GM12891 (cell line): ENCODE measurements around the gene ABI3. TPM values are rescaled to one million over a fixed set of nuclear protein-coding genes. Genes with fewer than 3 reads are reported as not detected.
"Not testable (repeated sequence)": the region's sequence is repeated elsewhere in the genome, so short reads cannot be mapped to it uniquely, and the experiment has no call there.

Source experiments
- DNase-seq: peaks from one replicate; pipeline ENCODE4 v3.0.0; 2011; ENCODE audit warnings: low spot score; ENCODE audit not compliant: insufficient read length
- FAIRE-seq: peaks from 2 replicates; lab custom pipeline; 2011; peaks lifted over from hg19 to GRCh38; lab: Jason Lieb, UNC
- PAX5 ChIP-seq: IDR thresholded peaks from 2 replicates; pipeline ENCODE4 v1.6.1; 2011; ENCODE audit warnings: low read length, moderate library complexity, mild to moderate bottlenecking; ENCODE audit not compliant: insufficient read depth, severe bottlenecking
- POLR2A ChIP-seq: IDR thresholded peaks from 2 replicates; pipeline ENCODE4 v1.6.1; 2011; ENCODE audit warnings: low read depth, low read length, control low read depth
- POLR2AphosphoS5 ChIP-seq: IDR thresholded peaks from 2 replicates; pipeline ENCODE4 v1.6.1; 2011; ENCODE audit warnings: low read depth, low read length, control low read depth
- POU2F2 ChIP-seq: IDR thresholded peaks from 2 replicates; pipeline ENCODE4 v1.6.1; 2011; ENCODE audit warnings: low read depth, mild to moderate bottlenecking, control low read depth, low read length, moderate library complexity
- SPI1 ChIP-seq: IDR thresholded peaks from 2 replicates; pipeline ENCODE4 v1.6.1; 2011; ENCODE audit warnings: low read depth, low read length, control low read depth
- TAF1 ChIP-seq: IDR thresholded peaks from 2 replicates; pipeline ENCODE4 v1.6.1; 2011; ENCODE audit warnings: low read depth, low read length, control low read depth
- polyA plus RNA-seq: library from polyadenylated mRNA; unstranded; fragments of >200 nt; gene quantifications from one replicate; pipeline ENCODE4 v1.2.1, GENCODE V29; 2012; ENCODE audit warnings: low read depth, missing spikeins, inconsistent platforms; ENCODE audit not compliant: missing spikeins

The ABI3 gene
- 34.6 TPM for polyA plus RNA-seq

- DNase-seq (peak; percentile 83), FAIRE-seq (peak; percentile 98)
- TF ChIP-seq POLR2A (peak; percentile 95), POLR2AphosphoS5 (peak; percentile 90), POU2F2 (peak; percentile 85; the same call in 1 of the 2 replicates), SPI1 (peak; percentile 75), TAF1 (peak; percentile 98), PAX5 (peak; percentile 56)
These were observed at the start of gene ABI3, which contains the start of gene GNGT2 for GRCh38 chr17:49210158-49211029. ABI3 (plus strand) TSS chr17:49210707; CDS start chr17:49210725, 18 bp downstream. GNGT2 (minus strand) TSS chr17:49210574; CDS start chr17:49207422, 3,152 bp downstream.

GRCh38 chr17:49162866-49163265, 47.6 kb upstream of the ABI3 start:
- FAIRE-seq = no peak
- no peak for DNase-seq

GRCh38 chr17:49165143-49165542, 45.4 kb upstream of the ABI3 start:
- DNase-seq = no peak
- TF ChIP-seq SPI1 (no peak), POU2F2 (no peak), PAX5 (no peak), TAF1 (no peak), POLR2A (no peak)
- no peak for FAIRE-seq

More at GRCh38 chr17:49162866-49163265, 47.6 kb upstream of the ABI3 start:
- no peak for TF ChIP-seq PAX5
- no peak for TF ChIP-seq TAF1
- no peak for TF ChIP-seq POLR2AphosphoS5
- no peak for TF ChIP-seq POLR2A
- no peak for TF ChIP-seq POU2F2
- TF ChIP-seq SPI1 = no peak

- DNase-seq (no peak), FAIRE-seq (no peak)
- TF ChIP-seq POLR2AphosphoS5 = no peak
- TF ChIP-seq PAX5 = no peak
- TF ChIP-seq SPI1 = no peak
- no peak for TF ChIP-seq TAF1
- TF ChIP-seq POU2F2 = no peak
- no peak for TF ChIP-seq POLR2A
These were observed 41.8 kb upstream of the ABI3 start for GRCh38 chr17:49168706-49169105.

- DNase-seq = no peak
- no peak for TF ChIP-seq TAF1
- TF ChIP-seq POLR2AphosphoS5 = no peak
- FAIRE-seq = no peak
These were observed 40.3 kb upstream of the ABI3 start for GRCh38 chr17:49170216-49170615.

- DNase-seq, FAIRE-seq: not testable (repeated sequence)
These were observed 39.8 kb upstream of the ABI3 start for GRCh38 chr17:49170711-49171110.

- FAIRE-seq = not testable (repeated sequence)
These were observed 34.5 kb upstream of the ABI3 start for GRCh38 chr17:49175978-49176377.

GRCh38 chr17:49180303-49180702, 30.2 kb upstream of the ABI3 start:
- peak; percentile 28 for DNase-seq
- TF ChIP-seq SPI1 (no peak), TAF1 (no peak), POLR2A (no peak), PAX5 (no peak), POLR2AphosphoS5 (no peak), POU2F2 (no peak)
- no peak for FAIRE-seq

More at GRCh38 chr17:49175978-49176377, 34.5 kb upstream of the ABI3 start:
- not testable (repeated sequence) for DNase-seq

- TF ChIP-seq SPI1 (peak; percentile 50), TAF1 (no peak), POLR2A (no peak), PAX5 (no peak), POU2F2 (no peak), POLR2AphosphoS5 (no peak)
- DNase-seq (no peak), FAIRE-seq (no peak)
These were observed 29.4 kb upstream of the ABI3 start for GRCh38 chr17:49180998-49181635.

- no peak for FAIRE-seq
- TF ChIP-seq POLR2AphosphoS5 = no peak
- TF ChIP-seq POLR2A = no peak
- no peak for TF ChIP-seq TAF1
- no peak for TF ChIP-seq POU2F2
- no peak for TF ChIP-seq SPI1
- no peak for TF ChIP-seq PAX5
These were observed 27.2 kb upstream of the ABI3 start for GRCh38 chr17:49183341-49183740.

More at GRCh38 chr17:49183341-49183740, 27.2 kb upstream of the ABI3 start:
- no peak for DNase-seq
